HEK293 (cell line): ENCODE data around the gene SBF2.
"Not testable (repeated sequence)": the region's sequence is repeated elsewhere in the genome, so short reads cannot be mapped to it uniquely, and the experiment has no call there.

Experiments
- BCL11A ChIP-seq: fragments of 450-650 bp; formaldehyde crosslinking; IDR thresholded peaks from 2 replicates; pipeline ENCODE4 v1.5.1; 2016; ENCODE audit warnings: low read depth, missing biosample characterization, missing genetic modification characterization
- TF ChIP-seq, protein P1 (sequence below): fragments of 450-650 bp; formaldehyde crosslinking; IDR thresholded peaks from 2 replicates; pipeline ENCODE4 v1.5.1; 2016; ENCODE audit warnings: missing biosample characterization, missing genetic modification characterization
- TF ChIP-seq, protein P2 (sequence below): fragments of 450-650 bp; formaldehyde crosslinking; IDR thresholded peaks from 2 replicates; pipeline ENCODE4 v1.5.1; 2016; ENCODE audit warnings: missing biosample characterization, missing genetic modification characterization

DNA sequence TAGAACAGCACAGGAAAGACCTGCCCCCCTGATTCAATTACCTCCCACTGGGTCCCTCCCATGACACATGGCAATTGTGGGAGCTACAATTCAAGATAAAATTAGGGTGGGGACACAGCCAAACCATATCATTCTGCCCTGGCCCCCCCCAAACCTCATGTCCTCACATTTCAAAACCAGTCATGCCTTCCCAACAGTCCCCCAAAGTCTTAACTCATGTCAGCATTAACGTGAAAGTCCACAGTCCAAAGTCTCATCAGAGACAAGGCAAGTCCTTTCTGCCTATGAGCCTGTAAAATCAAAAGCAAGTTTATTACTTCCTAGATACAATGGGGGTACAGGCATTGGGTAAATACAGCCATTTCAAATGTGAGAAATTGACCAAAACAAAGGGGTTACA is 159.8 kb downstream of the SBF2 start:
- not testable (repeated sequence) for TF ChIP-seq BCL11A (tag by site-specific recombination)
- TF ChIP-seq, protein P1, sequence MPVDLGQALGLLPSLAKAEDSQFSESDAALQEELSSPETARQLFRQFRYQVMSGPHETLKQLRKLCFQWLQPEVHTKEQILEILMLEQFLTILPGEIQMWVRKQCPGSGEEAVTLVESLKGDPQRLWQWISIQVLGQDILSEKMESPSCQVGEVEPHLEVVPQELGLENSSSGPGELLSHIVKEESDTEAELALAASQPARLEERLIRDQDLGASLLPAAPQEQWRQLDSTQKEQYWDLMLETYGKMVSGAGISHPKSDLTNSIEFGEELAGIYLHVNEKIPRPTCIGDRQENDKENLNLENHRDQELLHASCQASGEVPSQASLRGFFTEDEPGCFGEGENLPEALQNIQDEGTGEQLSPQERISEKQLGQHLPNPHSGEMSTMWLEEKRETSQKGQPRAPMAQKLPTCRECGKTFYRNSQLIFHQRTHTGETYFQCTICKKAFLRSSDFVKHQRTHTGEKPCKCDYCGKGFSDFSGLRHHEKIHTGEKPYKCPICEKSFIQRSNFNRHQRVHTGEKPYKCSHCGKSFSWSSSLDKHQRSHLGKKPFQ (tag by site-specific recombination): not testable (repeated sequence)
- TF ChIP-seq, protein P2, sequence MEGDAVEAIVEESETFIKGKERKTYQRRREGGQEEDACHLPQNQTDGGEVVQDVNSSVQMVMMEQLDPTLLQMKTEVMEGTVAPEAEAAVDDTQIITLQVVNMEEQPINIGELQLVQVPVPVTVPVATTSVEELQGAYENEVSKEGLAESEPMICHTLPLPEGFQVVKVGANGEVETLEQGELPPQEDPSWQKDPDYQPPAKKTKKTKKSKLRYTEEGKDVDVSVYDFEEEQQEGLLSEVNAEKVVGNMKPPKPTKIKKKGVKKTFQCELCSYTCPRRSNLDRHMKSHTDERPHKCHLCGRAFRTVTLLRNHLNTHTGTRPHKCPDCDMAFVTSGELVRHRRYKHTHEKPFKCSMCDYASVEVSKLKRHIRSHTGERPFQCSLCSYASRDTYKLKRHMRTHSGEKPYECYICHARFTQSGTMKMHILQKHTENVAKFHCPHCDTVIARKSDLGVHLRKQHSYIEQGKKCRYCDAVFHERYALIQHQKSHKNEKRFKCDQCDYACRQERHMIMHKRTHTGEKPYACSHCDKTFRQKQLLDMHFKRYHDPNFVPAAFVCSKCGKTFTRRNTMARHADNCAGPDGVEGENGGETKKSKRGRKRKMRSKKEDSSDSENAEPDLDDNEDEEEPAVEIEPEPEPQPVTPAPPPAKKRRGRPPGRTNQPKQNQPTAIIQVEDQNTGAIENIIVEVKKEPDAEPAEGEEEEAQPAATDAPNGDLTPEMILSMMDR: not testable (repeated sequence)
